Transverse colon (tissue), 4 donors: Measurements from ENCODE around the gene PTPRR. TPM values are rescaled to one million over a fixed set of nuclear protein-coding genes. Genes with fewer than 3 reads are reported as not detected.

Source experiments
- DNase-seq: peaks from one replicate; pipeline ENCODE4 v3.0.0-alpha.2; 2019
- H3K27ac ChIP-seq, 4 donors: fragments of 200-600 bp; sonication (generic); 2 replicates each; pipeline ENCODE4 v1.5.1; 2016 to 2018; ENCODE audit warnings: inconsistent platforms in 4 of 4
- H3K27me3 ChIP-seq: fragments of 200-600 bp; sonication (generic); 2 replicates; pipeline ENCODE4 v1.5.1; 2017; ENCODE audit warnings: inconsistent platforms
- H3K36me3 ChIP-seq, 4 donors: fragments of 200-600 bp; sonication (generic); 2 replicates each; pipeline ENCODE4 v1.5.1; 2017 to 2019; ENCODE audit warnings: inconsistent platforms in 4 of 4
- H3K4me1 ChIP-seq, 4 donors: fragments of 200-600 bp; sonication (generic); 2 replicates each; pipeline ENCODE4 v1.5.1; 2017 to 2020; ENCODE audit warnings: inconsistent platforms in 4 of 4
- H3K4me3 ChIP-seq, 4 donors: fragments of 200-600 bp; sonication (generic); 1 replicate in 1 of 4; 2 replicates in 3 of 4; pipeline versions ENCODE4 v1.5.1 to v1.6.1; 2017 to 2019; ENCODE audit warnings: inconsistent platforms in 4 of 4
- H3K9me3 ChIP-seq, 2 donors: fragments of 200-600 bp; sonication (generic); 2 replicates each; pipeline ENCODE4 v1.5.1; 2017 to 2019; ENCODE audit warnings: inconsistent platforms in 2 of 2
- CTCF ChIP-seq, 5 experiments: fragments of 200-600 bp in 3 of 5; fragments of 450-650 bp in 2 of 5; sonication (generic) in 3 of 5; IDR thresholded peaks; 1 replicate in 2 of 5; 2 replicates in 3 of 5; pipeline ENCODE4 v1.5.1; 2016 to 2017; ENCODE audit warnings: antibody characterized with exemption in 5 of 5, inconsistent platforms in 3 of 5, mild to moderate bottlenecking in 2 of 5, moderate library complexity in 1 of 5
- EP300 ChIP-seq: sonication (generic); formaldehyde crosslinking; IDR thresholded peaks from one replicate; pipeline ENCODE4 v1.6.1; 2017; ENCODE audit warnings: antibody characterized with exemption, low read depth
- POLR2A ChIP-seq: fragments of 450-650 bp; IDR thresholded peaks from one replicate; pipeline ENCODE4 v1.6.1; 2016; ENCODE audit warnings: antibody characterized with exemption, mild to moderate bottlenecking, moderate library complexity
- POLR2AphosphoS5 ChIP-seq, 3 donors: sonication (generic); formaldehyde crosslinking; IDR thresholded peaks; one replicate each; pipeline ENCODE4 v1.6.1; 2016; ENCODE audit warnings: antibody characterized with exemption in 3 of 3
- WGBS, 2 donors: methylation state at CpG; one replicate each; pipeline ENCODE4 v1.1.5; 2018; ENCODE audit warnings: low coverage in 1 of 2; 5-methylcytosine and 5-hydroxymethylcytosine counted together
- in situ Hi-C, 4 donors: fragments of 200-750 bp; cut with MboI; loops; one replicate each; pipeline versions ENCODE4 v1.15.0 to v1.15.1; 2017; ENCODE audit warnings: low sequenced_read_pairs in 3 of 4, low pct_ligation_motif_present in 1 of 4, low pct_unique_long_range_greater_than_20kb in 1 of 4
- intact Hi-C: fragments of 100-400 bp; cut with DNase I; formaldehyde crosslinking; loops from one replicate; pipeline ENCODE4 v1.15.1; 2023; ENCODE audit warnings: low total_unique reads
- total RNA-seq, 4 donors: library from RNA; depleted of rRNA; stranded (reverse); fragments of >200 nt; gene quantifications; one replicate each; pipeline ENCODE4 v1.1.0, GENCODE V29; 2016

Gene PTPRR
- total RNA-seq, 4 donors from 2014 or later: 13.2 to 50.9 (median 31.4) TPM; not detected in 1

DNA sequence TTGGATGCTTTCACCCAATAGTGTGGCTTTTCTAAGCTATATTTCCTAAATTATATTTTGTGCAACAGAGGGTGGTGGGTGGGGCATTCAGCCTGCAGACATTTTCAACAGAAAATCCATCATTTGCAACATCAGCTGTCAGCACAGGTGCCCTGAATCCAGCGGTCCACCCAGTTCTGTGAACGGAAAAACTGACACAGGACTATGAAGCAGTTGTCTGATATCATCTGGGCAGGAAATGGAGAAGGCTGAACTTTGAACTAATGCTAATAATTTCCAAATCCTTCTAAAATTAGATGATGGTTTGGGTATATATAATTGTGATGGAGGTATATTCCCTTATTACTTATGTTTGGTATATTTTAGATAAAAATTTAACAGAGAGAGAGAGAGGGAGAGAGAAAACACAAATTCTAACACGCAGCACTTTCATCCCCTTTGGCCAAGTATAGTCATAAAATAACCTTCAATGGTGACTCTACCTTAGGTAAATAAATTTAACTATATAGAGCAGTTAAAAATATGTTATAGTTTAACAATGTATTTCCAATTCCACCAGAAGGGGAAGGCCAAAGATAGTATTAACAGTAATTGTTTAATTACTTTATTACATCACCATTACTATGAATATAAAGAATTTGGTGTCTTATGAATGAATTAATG, 225.0 kb downstream of the PTPRR start:
- no peak overlapping the region for H3K4me3 ChIP-seq
- intact Hi-C loops: no loop called here
- no peaks in the 10 kb centered on the region for H3K36me3 ChIP-seq
- WGBS, 2 donors: 26 to 41% methylated on average over 3 of the region's 3 CpGs
- no peaks in the 10 kb centered on the region for H3K27me3 ChIP-seq
- TF ChIP-seq CTCF (IDR thresholded peaks at IDR 0.05): no peak
- no peak for TF ChIP-seq POLR2A
- no peak for TF ChIP-seq EP300
- TF ChIP-seq POLR2AphosphoS5 (IDR thresholded peaks at IDR 0.05): no peak
- in situ Hi-C loops: no loop called here
- H3K27ac ChIP-seq: no peak overlapping the region
- no peak for DNase-seq
- H3K4me1 ChIP-seq: peaks cover 0 to 8% (median 0%) of the 10 kb centered on the region in 4 donors
- H3K9me3 ChIP-seq: no peaks in the 10 kb centered on the region

DNA sequence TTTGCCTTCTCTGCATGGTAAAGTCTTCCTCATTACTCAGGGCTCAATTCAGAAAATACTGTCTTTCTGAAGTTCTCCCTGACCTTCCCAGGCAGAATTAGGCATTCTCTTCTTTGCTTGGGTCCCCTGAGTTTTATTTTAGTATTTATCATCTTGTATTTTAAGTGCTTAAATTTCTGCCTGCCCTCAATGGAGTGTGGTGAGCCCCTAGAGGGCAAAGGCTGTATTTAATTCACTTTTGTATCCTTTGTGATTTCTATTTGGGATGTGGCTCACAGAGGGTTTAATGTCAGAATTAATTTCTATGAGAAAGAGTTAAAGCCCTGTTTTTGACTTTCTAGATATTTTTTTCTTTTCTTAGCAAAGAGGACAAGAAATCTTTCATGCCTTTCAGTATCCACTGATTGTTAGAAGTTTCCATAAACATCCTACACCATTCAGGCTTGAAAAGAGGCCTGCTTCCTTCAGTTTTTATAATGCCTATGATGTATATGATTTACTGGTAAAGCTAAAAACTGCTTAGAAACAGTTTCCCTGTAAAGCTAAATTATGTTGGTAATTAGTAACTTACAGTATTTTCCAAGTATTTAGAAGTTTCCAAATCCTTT, 227.8 kb downstream of the PTPRR start:
- TF ChIP-seq POLR2AphosphoS5 (IDR thresholded peaks at IDR 0.05): no peak
- peak in 3 of 5 experiments; percentile 13 to 21 (median 15) for TF ChIP-seq CTCF (IDR thresholded peaks at IDR 0.05)
- in situ Hi-C loops: no loop called here

GRCh38 chr12:70691018-70691672, 229.4 kb downstream of the PTPRR start:
- intact Hi-C loops (no loop called here), in situ Hi-C loops (no loop called here)
- H3K4me1 ChIP-seq: peaks cover 0 to 8% (median 0%) of the 10 kb centered on the region in 4 donors
- H3K4me3 ChIP-seq: no peak overlapping the region
- H3K9me3 ChIP-seq: no peaks in the 10 kb centered on the region
- no peak for DNase-seq
- H3K27ac ChIP-seq: no peak overlapping the region
- H3K36me3 ChIP-seq: no peaks in the 10 kb centered on the region
- TF ChIP-seq POLR2AphosphoS5 (IDR thresholded peaks at IDR 0.05) (no peak), EP300 (no peak), CTCF (IDR thresholded peaks at IDR 0.05) (no peak), POLR2A (no peak)
- WGBS, 2 donors: 82 to 85% methylated on average over 5 of the region's 5 CpGs
- no peaks in the 10 kb centered on the region for H3K27me3 ChIP-seq

More for the DNA sequence above, 227.8 kb downstream of the PTPRR start:
- peaks cover 0 to 8% (median 0%) of the 10 kb centered on the region in 4 donors for H3K4me1 ChIP-seq
- no peaks in the 10 kb centered on the region for H3K36me3 ChIP-seq
- no peak overlapping the region for H3K27ac ChIP-seq
- H3K27me3 ChIP-seq: no peaks in the 10 kb centered on the region
- intact Hi-C loops: no loop called here
- H3K4me3 ChIP-seq: no peak overlapping the region
- DNase-seq: no peak
- no peaks in the 10 kb centered on the region for H3K9me3 ChIP-seq

GRCh38 chr12:70686907-70687306, 233.6 kb downstream of the PTPRR start:
- in situ Hi-C loops (no loop called here), intact Hi-C loops (no loop called here)
- no peaks in the 10 kb centered on the region for H3K27me3 ChIP-seq
- DNase-seq: no peak
- H3K9me3 ChIP-seq: no peaks in the 10 kb centered on the region
- no peaks in the 10 kb centered on the region for H3K36me3 ChIP-seq
- TF ChIP-seq POLR2A (no peak), CTCF (IDR thresholded peaks at IDR 0.05) (no peak), EP300 (no peak), POLR2AphosphoS5 (IDR thresholded peaks at IDR 0.05) (no peak)
- no peak overlapping the region for H3K27ac ChIP-seq
- WGBS, 2 donors: 50 to 61% methylated on average over 1 of the region's 1 CpG
- no peak overlapping the region for H3K4me3 ChIP-seq
- no peaks in the 10 kb centered on the region for H3K4me1 ChIP-seq
